SKM-1 treated with dmso at 0.1 percent for 144 hours (cell line): Measurements from ENCODE around the gene BCL7A.
A peak's percentile ranks its signal among the peaks of the same experiment; 100 is the strongest.
"Not testable (repeated sequence)": the region's sequence is repeated elsewhere in the genome, so short reads cannot be mapped to it uniquely, and the experiment has no call there.

ENCODE experiments used
- DNase-seq: peaks from one replicate; lab custom pipeline; 2025; ENCODE audit not compliant: unreplicated experiment; lab: John Stamatoyannopoulos, UW

BCL7A gene

GRCh38 chr12:122051231-122051876 lies 29.7 kb downstream of the BCL7A start:
- DNase-seq: no peak

GRCh38 chr12:122052285-122052684 lies 30.6 kb downstream of the BCL7A start:
- no peak for DNase-seq

GRCh38 chr12:122054842-122055520 lies 33.3 kb downstream of the BCL7A start:
- DNase-seq: no peak

DNA sequence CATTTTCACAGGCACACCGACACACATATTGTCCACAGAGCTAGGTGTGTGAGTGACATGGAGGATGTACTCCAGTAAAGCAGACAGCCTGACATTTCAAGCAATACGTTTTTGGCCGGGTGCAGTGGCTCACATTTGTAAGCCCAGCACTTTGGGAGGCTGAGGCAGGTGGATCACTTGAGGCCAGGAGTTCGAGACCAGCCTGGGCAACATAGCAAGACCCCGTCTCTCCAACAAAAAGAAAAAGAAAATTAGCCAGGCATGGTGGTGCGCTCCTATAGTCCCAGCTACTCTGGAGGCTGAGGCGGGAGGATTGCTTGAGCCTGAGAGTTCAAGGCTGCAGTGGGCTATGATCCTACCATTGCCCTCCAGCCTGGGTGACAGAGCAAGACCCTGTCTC lies 34.7 kb downstream of the BCL7A start:
- not testable (repeated sequence) for DNase-seq

DNA sequence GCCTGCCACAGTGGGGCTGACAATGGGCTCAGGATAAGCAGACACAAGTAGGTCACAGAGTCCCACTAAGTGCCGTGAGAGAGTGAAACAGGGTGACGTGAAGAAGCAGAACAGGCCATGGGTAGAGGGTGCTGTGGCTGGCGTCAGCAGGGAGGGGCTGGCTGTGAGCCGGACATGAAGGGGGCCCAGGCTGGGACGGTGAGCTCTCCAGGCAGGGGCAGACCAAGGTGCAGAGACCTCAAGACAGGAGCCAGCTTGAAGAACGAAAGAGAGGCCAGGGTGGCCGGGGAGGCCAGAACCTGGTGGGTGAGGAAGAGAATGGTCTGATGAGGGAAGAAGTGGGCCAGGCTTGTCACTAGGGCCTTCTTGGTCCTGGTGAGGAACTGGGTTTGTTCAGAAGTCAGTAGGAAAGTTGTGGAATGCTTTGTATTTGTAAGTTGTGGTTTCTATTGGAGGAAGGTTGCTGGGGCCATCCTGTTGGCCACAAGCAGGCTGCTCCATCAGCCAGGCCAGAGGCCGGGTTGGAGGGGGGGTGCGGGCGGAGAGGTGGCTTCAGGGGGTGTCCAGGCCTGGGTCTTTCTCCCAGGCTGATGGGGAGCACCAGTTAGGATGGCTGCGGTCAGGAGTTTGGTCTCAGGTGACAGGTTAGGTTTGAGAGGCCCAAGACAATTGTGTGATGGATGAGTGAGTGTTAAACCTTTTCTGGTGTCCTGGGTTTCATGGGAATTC lies 35.5 kb downstream of the BCL7A start:
- DNase-seq: no peak

DNA sequence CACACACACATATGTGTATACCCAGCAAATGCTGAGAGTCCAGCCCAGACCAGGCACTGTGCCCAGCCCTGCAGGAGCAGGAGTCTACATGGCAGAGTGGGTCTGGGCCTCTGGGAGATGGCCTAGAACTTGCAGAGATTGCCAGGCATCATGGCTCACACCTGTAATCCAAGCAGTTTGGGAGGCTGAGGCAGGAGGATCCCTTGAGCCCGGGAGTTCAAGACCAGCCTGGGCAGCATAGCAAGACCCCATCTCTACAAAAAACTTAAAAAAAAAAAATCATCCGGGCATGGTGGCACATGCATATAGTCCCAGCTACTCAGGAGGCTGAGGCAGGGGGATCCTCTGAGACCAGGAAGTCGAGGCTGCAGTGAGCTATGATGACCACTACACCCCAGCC lies 36.1 kb downstream of the BCL7A start:
- no peak for DNase-seq

DNA sequence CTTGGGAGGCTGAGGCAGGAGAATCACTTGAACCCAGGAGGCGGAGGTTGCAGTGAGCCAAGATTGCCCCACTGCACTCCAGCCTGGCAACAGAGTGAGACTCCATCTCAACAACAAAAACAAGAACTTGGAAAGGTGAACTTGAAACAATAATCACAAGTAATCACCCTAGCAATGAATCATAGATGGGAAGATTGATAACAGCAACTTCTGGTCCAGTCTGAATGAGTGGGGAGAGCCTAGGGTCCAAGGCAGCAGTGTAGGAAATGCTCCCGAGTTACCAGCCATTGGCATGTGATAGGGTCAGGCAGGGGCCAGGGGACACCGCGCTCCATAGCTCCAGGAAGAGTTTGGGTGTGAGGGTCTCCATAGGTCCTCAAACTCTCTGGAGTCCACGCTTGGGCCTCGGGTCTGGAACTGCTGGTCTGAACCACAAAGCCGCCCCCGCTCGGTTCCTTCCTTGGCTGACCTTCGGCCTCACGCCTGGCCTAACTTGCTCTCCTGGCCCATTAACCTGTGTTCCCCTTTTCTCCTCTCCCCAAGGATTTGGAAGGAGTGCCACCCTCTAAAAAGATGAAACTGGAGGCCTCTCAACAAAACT lies 37.0 kb downstream of the BCL7A start:
- DNase-seq: no peak

DNA sequence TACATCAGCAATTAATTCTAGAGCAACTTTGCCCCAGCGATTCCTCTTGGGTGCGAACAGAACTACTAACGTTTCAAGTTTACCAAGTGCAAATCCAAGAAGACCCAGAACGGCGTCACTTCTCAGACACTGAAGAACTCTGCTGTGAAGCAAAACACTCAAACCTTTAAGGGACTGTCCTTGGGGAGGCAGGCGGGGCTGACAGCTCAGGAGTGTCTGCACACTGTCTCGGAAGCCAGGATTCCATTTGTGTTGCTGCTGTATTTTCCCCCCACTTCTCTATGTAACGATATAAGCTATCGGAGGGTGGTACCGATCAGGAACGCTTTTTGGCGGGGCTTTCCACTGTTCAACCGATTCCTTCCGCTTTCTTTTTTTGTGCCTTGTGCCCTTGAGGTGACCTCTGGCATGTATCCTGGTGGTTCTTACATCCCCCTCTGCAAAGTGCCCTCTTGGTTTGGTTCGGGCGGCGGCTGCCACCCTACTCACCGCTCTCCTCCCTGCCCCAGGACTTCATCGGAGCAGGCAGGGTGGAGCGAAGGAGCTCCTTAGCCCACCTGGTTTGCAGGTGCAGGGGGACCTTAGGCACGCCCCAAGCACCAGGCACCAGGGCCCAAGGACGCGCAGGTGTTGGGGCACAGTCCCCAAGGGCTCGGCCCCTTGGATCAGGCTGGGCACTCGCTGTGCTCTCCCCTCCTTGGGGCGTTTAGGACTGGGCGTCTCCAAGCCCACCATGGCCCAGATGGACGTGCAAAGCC lies 37.7 kb downstream of the BCL7A start:
- DNase-seq: no peak

DNA sequence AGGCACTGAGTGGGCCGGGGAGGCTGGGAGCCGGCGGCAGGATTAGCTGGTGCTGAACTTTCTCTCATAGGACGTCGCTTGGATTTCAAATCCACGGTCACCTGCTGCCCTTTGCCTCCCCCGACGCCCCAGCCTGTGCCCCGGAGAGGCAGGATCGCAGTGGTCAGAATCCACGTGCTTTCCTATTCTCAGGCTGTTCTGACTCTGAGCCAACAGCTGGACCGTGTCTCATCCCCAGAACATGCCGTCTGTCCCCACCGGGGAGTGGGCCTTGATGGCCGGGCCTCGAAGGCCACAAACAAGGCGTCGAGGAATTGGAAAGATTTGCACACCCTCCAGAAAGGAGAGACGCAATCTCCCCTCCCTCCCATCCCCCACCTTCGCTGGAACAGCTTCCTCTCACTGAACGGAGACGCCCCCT lies 38.4 kb downstream of the BCL7A start:
- DNase-seq: no peak

DNA sequence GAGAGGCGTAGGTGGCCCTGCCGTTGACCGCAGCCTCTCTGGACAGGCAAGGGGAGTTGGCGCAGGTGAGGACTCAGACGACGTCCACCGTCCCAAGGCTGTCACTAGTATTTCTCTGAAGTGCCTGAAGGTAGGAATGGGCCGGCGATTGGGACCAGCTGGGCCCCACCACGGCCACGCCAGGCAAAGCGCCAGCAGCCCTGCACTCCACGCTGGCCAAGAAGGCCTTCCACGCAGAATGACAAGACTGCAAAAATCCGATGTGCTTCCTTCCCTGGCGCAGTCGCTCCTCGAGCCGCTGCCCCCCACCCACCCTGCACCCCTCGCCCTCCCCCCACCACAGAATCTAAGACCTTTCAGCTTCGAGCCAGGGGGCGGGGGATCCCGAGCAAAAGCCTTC lies 39.6 kb downstream of the BCL7A start:
- no peak for DNase-seq

DNA sequence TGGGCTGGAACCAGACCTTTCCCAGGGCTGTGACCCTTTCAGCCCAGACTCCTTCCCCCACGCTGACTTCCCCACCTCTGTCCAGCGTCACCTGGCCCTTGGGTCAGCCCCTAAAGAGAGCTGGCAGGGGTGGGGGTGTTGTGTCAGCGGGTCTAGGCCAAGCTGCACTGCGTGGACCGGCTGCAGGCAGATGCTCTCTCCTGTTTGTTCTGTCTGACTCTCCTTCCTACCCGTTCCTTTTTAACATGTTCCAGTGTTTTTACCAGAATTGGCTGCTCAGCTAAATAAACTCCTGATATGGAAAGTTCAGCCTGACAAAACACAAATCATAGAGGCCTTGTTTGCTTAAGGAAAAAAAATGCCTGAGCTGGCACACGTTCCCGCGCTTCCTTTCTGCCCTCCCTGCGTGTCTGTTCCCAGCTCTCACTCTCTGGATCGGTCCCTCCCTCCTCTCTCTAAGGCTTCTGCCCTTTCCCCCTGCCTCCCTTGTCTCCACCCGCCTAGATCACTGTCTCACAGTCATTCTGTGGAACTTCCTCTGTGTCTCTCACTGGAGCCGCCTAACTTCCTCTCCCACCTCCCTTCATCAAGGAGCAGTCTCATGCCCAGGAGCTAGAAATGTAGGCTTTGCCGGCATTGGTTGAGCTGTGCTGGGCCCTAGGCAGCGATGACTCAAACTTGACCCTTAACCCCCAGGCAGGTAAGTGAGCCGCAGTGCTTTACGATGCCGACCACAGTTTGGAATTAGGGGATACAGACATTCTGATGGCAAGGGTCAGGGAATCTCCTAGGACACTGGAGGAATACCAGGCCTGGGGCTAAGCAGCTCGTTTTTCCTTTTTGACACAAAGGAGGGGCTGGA lies 41.4 kb downstream of the BCL7A start:
- DNase-seq: peak; percentile 41

GRCh38 chr12:122063694-122064024 lies 42.0 kb downstream of the BCL7A start:
- DNase-seq: no peak

DNA sequence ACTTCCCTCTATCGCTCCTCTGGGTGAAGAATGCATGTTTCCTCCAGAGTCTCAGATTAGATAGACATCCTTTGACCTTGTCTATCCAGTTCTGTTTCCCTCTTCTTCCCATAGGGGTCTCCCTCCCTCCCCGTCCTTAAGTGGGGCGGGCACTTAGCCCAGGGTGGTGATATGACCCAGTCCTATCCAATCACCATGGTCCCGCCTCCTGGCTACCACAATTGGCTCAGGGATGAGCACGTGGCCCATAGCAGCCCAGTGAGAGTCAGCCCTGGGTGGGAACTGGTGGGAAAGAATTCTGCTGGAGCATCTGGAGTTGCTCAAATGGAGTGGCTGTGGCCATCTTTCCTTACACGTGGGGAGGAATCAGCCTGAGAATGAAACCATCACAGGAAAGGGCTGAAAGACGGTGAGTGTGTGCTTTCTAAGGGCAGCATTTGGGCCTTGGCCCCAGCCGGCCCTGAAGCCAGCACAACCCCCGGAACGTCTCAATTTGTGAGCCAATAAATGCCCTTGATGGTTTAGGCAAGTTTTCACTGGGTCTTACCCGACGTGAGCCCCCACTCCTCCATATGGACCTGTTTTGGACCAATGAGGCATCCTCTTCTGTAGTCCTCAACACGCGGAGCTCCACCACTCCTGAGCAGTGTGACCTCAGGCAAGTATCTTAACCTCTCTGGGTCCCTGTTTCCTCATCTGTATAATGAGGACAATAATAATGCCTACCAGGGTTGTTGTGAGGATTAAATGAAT lies 42.5 kb downstream of the BCL7A start:
- no peak for DNase-seq

- no peak for DNase-seq
Measured at GRCh38 chr12:122064780-122065588, 43.3 kb downstream of the BCL7A start.

- DNase-seq: no peak
Measured at GRCh38 chr12:122067548-122067947, 45.9 kb downstream of the BCL7A start.

DNA sequence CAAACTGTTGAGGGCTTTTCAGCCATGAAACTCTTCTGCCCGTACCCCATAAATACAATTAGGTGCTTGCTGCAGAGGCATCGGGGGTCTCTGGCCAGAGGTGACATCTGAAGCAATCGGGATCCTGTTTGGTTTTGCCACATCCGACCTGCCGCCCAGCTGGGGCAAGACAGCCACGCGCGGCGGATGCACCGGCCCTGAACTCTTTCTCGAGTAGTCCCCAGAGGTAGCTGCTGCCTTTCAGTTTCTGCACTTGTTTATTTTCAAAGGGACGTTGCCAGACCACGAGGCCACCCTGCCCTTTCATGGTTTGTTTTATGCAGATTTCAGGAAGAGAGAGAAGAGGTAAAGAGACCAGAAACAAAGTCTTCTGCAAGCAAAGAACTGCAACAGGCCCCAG lies 46.3 kb downstream of the BCL7A start:
- no peak for DNase-seq

- DNase-seq: no peak
Measured at GRCh38 chr12:122072031-122072970, 50.6 kb downstream of the BCL7A start.

DNA sequence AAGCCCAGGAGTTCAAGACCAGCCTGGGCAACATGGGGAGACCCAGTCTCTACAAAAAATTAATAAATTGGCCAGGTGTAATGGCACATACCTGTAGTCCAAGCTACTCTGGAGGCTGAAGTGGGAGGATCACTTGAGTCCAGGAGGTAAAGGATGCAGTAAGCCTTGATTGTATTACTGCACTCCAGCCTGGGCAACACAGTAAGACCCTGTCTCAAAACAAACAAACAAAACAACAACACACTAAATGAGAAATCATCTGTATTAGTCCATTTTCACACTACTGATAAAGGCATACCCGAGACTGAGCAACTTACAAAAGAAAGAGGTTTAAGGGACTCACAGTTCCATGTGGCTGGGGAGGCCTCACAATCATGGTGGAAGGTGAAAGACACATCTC lies 52.1 kb downstream of the BCL7A start:
- no peak for DNase-seq
